AG09319 (cell line): ENCODE measurements around the gene ACKR1.

Experiments
- DNase-seq: peaks from one replicate; pipeline ENCODE4 v3.0.0-alpha.2; 2010; ENCODE audit warnings: low read depth; ENCODE audit errors: extremely low read depth
- CTCF ChIP-seq: IDR thresholded peaks from 2 replicates; pipeline ENCODE4 v1.5.1; 2011; ENCODE audit warnings: low read depth, mild to moderate bottlenecking, inconsistent platforms, low read length, moderate library complexity

ACKR1 gene

GRCh38 chr1:159187647-159188374 is 16.9 kb upstream of the ACKR1 start:
- no peak for TF ChIP-seq CTCF

GRCh38 chr1:159188375-159188788 is 16.3 kb upstream of the ACKR1 start:
- DNase-seq = no peak

More at GRCh38 chr1:159187647-159188374, 16.9 kb upstream of the ACKR1 start:
- no peak for DNase-seq

GRCh38 chr1:159190441-159190840 is 14.2 kb upstream of the ACKR1 start:
- no peak for DNase-seq
- TF ChIP-seq CTCF = no peak

More at GRCh38 chr1:159188375-159188788, 16.3 kb upstream of the ACKR1 start:
- TF ChIP-seq CTCF = no peak

- no peak; the same call in none of the 2 replicates for TF ChIP-seq CTCF
- no peak for DNase-seq
Measured at GRCh38 chr1:159196543-159196942, 8.1 kb upstream of the ACKR1 start.

- peak; percentile 98 for TF ChIP-seq CTCF
- peak; percentile 42 for DNase-seq
Measured at GRCh38 chr1:159197561-159198557, 6.8 kb upstream of the ACKR1 start.

- no peak for TF ChIP-seq CTCF
- DNase-seq = no peak
Measured at GRCh38 chr1:159199901-159200300, 4.8 kb upstream of the ACKR1 start.

GRCh38 chr1:159200769-159201168 is 3.9 kb upstream of the ACKR1 start:
- TF ChIP-seq CTCF = no peak
- no peak for DNase-seq
